GM21423 (cell line): ENCODE measurements around the gene ADTRP.

Experiments
- ATAC-seq: cut with Tn5 transposase; IDR thresholded peaks from one replicate; pipeline ENCODE4 v1.9.1; 2021; ENCODE audit warnings: mild to moderate bottlenecking, moderate library complexity; ENCODE audit not compliant: unreplicated experiment

Gene ADTRP

DNA sequence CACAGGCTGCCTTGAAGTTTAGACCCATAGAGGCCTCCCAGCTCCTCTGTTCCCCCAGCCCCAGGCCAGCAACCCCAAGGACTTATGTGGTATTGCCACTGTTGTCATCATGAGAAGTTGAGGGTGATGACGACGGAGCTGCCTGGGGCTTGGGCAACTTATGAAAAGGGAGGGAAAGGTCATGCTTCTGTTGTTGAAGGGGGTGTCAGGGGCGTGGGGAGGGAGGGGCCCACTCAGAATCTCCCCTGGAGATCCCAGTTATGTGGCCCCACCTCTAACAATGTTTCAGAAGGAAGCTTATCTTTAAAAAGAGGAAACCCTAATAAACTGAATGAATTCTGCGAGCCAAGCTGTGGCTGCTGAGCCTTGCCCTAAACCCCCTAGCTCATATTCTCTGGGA is 4.2 kb downstream of the ADTRP start:
- ATAC-seq: no peak

DNA sequence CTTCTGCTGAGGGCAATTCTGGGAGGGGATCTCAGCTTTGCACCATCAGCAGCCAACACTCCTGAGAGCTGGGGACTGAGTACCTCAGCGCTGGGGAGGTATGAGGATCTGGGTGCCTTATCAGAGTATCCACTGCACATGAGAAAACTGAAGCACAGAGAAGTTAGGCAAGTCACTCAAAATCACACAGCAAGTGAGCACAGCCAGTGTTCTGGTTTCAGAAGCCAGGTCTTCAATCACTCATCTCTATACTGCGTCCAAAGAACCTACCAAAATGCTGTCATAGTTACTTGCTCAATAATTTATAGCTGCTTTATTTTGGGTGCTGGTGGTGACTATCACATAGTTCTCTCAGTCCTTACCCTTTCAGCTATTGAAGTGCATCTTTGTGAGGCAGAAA is 5.0 kb downstream of the ADTRP start:
- no peak for ATAC-seq

DNA sequence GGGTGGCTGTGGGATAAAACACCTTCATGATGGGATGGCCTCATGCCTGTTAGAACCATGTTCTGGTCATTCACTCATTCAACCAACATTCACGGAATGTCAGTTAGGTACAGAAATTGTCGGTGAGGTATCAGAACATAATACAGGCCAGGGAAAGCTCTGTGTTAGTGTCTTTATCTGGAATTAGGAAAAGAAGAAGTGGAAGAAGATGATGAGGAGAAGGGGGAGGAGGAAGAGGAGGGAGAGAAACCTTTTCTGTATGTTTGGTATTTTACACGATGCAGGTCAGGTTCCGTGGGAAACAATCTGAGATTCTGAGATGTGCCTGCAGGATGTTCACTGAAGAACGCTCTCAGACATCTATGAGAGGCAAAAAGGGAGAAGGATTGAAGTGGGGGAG is 5.6 kb downstream of the ADTRP start:
- ATAC-seq: no peak

DNA sequence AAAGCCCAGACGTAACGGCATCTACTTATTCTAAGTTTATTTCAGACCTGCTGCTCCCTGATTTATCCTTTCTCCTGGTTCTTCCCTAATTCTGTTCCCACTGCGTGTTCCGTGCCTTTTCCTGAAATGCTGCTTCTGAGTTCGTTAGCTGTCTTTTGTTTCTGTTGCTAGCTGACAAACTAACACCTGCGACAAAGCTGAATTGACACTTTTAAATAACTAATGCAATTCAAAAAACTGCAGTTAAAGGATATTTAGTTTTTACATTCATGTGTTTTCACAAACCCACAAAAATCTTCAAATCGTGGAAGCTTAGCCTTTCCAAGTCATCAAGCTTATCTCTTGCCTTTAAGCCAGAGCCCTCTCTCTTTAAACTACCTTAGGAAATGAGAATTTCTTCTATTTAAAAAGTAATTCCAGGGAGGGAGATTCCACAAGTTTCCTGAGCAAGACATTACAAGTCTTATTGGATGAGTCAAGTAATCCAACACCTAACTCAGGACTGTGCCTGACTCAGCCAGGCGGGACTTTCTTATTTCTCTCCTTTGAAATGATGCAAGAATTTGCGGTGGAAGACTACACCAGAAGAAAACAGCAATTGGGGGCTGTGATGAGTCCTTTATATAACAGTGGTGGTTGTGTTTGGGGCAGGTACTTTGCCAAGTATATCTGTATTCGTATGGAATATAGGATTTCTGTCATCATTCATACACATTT is 6.3 kb downstream of the ADTRP start:
- ATAC-seq: no peak

DNA sequence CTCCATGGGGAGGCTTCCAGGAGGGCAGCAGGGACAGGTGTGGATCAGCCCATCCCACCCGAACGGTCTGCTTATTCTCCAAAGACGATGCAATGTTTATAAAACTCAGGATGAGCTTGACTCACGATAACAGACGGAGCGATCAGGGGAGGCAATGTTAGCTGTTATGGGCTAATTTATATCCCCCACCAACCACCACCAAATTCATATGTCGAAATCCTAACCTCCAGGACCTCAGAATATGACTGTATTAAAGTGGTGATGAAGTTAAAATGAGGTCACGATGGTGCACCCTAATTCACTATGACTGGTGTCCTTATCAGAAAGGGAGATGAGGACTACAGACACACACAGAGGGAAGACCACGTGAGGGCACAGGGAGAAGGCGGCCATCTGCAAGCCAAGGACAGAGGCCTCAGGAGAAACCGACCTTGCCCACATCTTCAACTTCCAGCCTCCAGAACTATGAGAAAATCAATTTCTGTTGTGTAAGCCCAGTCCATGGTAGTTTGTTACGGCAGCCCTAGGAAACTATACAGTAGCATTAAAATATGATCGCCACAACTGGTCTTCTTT is 7.0 kb downstream of the ADTRP start:
- no peak for ATAC-seq

DNA sequence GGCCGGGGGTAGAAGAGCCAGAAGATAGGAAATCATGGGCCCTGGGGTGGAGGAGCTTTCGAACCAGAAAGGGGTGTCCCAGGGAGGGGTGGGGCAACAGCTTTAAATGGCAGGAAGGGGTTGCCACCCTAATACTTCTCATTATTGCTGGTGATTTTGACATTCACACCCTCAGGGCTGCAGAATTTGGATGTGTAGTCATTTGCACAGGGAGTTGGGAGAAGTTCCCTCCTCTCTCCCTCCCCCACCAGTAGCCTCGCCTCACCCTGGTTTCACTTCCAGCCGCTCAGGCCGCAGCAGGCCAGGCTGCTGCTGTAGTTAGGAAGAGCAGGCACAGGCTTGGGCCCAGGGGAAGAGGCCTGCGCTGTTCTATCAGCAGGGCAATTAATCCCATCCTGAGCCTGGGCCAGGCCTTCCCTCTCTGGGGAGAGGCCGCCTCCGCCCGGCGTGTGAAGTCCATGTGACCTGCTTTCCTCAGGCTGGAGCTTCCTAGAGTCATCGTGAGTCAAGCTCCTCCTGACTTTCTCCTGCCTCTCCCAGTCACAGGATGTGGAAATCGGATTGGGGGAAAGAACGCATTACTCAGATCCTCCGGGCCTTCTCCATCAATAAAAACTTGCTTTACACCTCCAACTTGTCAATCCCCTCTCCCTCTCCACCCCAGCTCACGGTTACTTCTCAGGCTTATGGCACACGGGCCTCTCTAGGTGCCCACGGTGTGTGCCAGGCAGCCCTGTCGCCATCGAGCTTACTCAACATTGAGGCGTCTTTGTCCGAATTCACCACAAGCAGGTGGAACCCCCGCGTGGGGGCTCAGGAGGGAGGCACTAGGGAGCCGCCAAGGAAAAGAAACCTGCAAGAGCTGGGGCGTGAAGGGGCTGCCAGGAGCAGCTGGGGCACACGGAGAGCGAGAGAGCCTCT is 7.8 kb downstream of the ADTRP start:
- ATAC-seq: no peak

DNA sequence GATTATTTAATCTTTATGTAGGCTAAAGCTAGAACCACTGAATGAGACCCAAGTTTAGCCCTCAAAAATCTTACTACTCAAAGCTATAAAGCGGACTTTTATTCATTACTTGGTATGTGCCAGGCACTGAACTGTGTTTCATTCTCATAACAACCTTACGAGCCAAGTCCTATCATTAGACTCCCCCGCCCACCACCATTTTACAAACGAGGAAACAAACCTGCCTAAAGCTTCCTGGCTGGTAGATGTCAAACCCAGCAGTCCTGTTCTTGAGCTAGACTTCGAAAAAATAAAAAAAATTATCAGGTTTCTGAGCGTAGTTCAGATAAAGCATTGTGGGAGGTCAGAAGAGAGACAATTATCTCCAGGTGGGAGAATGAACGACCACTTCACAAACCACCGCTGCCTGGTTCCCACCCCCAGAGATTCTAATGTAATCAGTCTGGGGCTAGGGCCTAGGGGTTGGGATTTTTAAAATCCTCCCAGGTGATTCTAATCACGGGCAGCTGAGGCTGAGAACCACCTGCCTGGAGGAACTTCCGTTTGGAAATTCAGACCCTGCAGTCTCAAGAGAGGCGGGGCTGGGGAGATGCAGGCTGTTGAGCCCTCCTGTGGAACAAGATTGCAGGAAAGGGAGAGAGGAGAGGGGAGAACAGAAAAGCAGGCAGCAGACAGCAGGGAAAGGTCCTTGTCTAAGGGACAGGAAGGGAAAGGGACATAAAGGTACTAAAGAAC is 8.6 kb downstream of the ADTRP start:
- no peak for ATAC-seq

DNA sequence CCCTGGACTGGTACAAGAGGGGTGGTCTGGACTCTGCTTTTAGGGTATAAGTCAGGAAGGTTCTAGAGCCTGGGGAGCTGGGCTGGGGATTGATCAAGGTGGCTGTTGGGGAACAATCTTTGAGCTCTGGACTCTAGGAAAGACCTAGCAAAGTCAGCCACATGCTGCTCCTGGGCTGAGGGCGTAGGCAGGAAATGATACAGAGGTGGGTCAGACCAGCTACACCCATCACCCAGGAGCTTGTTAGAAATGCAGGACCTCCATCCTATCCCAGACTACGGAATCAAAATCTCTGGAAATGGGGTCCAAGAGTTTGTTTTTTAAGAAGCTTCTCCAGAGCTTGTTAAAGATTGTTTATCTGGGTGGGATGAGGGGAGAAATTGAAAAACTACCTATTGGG is 9.4 kb downstream of the ADTRP start:
- no peak for ATAC-seq

DNA sequence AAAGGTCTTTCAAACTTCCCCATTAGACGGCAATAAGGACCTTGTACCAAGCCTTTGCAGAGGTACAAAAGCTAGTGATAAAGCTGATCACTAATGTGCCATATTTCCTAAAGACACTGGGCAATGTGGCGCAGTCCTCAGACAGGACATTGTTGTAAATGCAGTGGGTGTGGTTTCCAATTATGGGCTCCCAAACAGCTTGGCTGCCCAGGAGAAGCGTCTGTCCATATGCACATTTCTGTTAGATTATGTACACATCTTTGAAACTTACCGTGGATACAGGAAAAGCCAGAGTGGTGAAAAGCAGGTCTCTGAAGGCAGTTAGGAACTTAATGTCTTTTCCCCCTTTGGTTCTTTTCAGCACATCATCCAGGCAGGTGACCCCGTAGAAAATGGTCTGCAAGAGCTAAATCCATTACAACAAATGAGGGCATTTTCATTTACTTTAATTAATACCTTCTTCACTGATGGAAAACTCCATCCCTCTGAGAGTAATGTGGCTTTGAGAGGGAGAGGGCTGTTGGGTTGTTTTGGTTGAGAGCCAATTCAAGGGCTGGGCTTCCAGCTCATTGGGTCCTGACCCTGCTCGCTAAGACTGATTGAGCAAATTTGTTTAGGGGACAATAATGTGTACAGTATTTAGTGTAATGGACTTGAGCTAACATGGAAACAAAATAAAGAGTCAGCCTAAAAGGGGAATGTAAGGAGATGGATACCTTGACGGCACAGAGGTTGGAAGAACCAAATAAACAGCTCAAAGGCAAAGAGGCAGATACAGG is 10.4 kb downstream of the ADTRP start:
- no peak for ATAC-seq

DNA sequence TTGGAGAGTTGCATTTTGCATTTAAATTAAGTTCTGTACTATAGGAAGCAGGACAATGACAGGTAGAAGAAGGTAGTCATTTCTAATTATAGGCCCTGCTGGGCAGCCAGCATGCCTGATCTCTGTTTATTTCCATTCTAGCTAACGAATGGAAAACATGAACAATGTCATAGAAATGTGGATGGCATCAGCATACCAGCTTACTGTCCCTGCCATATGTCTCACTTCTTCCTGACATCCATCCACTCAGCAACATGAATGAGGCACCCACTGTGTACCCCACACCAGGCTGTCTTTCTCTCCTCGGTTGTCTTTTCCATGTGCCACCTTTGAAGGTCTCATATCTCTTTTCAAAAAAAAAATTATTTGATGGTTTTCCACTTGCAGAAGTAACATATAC is 11.1 kb downstream of the ADTRP start:
- ATAC-seq: no peak

DNA sequence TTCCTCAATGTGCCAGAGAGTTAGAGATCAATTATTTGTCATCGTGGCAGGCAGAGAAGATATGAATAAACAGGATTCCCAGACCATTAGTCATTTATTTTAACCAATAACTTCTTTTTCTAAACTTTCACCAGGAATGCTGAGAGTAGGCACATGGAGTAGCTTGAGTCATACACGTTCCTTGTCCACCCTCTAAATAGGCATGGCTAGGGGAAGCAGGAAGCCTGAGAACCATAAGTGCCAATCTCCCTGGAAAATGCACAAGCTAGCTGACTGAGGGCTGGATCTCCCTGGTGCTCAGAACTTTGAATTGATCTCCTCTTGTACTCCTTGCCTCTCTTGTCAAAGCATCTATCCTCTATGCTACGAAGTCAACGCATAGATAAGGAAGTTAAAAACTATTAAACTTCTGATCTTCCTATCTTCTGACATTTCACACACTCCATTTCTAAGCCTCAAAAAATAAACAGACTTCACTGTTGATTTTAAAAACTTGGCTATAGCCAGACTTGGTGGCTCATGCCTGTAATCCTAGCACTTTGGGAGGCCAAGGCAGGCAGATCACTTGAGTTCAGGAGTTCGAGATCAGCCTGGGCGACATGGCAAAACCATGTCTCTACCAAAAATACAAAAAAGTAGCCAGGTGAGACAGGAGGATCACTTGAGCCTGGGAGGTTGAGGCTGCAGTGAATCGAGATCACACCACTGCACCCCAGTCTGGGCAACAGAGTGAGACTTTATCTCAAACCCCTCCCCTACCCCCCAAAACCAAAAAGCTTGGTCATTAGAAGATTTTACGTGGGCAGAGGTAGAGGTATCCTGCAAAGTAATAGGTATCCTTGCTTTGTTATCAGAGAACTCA is 11.8 kb downstream of the ADTRP start:
- no peak for ATAC-seq

DNA sequence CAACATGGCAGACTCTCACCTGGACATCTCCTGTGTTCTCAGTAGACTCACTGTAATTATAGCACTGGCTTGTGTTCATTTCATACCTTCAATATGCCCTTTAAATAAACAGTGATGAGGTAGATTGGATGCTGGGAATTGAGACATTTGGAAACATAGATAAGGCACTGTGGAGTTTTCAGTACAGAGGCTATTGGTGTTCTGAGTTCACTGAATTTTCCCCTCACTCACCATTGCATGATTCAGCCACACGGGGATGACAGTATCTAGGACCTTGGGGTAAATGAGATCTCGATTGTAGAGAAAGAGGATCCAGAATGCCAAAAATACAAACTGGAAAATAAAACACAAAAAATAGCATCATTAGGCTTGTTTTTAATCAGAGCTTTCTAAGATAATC is 12.6 kb downstream of the ADTRP start:
- no peak for ATAC-seq

DNA sequence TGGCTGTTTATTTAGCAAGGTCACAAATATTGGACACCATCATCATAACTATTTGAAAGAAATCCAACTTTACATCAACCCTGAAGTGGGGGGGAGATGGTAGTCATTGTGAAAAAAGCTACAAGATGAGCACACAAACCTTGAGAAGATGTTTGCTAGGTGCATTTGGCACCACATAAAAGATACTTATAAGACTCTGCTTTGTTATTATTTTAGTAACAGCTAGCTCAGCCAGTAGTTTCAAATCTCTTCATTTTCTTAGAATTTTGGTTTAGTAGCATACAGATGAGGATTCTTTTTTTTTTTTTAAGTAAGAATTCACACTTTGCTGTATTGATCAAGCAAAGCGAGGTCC is 14.4 kb downstream of the ADTRP start:
- ATAC-seq: no peak

DNA sequence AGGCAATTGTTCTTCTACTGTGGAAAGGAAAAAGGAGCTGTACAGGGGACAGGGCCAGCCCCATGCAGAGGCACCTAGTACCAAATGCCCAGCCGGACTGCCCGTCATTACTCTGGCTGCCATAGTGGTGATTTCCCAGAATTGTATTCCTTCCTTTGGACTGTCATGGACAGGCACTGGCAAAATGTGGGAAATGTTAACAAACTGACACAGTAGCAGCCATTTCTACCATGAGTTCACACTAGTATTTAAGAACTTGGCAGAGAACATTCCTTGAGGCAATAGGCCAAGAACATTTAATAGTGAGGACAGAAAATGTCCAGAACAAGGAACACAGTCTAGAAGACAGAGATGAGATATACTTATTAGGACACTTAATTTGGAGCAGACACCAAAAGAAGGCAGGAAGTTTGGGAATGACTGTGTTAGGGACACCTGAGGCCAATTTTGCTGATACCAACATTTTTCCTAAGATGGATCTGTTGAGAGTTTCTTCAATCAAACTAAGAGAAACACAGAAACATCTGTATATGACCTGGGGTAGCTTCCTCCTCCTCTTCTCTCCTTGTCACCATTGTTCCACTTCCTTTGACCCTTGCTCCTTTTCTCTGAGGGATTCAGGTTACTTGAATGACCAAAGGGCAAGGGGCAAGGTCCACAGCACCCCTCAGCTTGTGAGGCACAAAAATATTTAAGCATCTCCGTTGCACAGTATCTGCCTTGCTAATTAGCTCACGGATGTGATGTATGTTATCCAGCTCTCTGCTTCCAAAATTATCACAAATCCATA is 14.9 kb downstream of the ADTRP start:
- ATAC-seq: no peak

DNA sequence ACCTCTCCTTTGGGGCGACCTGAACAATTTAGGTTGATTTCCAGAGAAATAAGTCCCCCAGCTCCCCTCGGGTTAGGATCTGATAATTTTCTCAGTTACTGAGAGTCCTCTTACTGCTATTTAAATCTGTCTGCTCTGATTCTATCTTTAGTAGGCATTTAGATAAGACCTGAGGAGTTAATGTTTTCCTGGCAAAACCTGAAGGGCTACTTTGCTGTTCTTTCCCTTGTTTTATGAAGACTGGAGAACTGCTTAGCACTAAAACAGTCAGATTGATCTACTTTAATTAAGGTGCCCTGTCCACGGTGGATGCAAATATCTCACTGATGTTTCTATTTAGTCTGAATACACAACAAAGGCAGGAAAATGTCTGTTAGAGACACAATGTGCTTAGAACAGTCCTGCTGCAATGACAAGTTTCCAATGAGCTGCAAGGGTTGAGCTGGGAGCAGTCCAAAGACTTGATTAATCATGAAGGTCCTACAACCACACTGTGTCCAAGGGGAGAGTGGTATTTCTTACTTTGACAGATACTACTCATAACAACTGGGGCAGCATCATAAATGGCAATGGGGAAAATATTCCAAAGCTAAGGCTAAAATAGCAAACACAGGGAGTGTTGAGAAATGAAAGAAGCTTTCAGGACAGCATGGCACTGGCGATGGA is 15.7 kb downstream of the ADTRP start:
- no peak for ATAC-seq

DNA sequence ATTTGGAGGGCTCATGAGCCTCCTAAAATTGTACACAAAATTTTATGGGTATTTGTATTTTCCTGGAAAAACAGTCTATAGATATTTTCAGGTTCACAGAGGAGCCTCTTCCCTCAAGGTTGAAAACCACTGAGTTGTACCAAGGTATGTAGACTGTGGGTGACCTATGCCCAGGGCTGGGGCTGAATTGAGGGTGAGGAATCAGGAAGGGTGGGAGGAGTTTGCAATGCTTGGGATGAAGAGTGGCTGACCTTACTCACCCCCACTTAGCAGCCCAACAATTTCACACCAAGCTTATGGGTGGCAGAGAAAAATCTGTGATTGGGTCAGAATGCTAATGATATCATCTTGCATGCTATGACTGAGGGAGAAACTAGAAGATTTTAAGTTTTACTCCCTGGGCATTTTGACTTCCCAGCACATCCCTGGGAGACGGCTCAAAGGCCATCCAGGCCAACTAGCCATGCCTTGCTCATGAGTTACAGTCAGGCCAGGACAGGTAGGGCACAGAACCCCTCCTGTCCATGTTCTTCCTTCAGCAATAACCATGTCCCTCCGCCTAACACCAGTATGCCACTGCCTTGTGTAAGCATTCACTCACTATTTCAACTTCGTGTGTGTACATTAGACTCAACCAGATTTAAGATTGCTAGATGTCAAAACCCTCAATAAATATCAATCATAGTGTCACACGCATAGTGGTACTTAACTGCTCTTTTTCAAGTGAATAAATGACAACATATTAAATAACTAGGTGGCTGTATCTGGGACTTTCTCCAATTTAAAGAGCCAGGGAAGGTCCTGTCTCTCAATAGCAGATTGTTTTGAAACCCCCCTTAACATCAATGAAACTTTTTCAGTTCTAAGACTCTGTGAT is 16.6 kb downstream of the ADTRP start:
- no peak for ATAC-seq

DNA sequence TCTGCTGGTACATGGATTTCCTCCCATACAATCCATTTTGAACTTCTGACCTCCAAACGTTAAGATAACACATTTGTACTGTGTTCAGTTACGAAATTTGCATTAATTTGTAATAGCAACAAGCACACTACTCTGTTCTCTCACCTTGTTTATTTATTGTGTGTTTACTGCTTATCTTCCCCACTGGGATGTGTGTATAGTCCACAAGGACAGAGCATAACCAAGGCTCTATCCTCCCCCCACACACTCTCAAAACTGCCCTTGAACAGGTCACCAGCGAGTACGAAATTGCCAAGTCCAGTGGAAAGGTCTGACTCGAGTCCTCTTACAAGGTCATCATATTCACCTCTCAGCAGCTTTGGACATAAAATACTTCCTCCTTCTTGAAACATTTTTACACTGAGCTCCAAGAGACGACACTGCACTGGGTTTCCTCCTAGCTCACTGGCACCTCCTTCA is 18.6 kb downstream of the ADTRP start:
- no peak for ATAC-seq
